Measurements from ENCODE around the gene TAF1C.

Gene TAF1C

DNA sequence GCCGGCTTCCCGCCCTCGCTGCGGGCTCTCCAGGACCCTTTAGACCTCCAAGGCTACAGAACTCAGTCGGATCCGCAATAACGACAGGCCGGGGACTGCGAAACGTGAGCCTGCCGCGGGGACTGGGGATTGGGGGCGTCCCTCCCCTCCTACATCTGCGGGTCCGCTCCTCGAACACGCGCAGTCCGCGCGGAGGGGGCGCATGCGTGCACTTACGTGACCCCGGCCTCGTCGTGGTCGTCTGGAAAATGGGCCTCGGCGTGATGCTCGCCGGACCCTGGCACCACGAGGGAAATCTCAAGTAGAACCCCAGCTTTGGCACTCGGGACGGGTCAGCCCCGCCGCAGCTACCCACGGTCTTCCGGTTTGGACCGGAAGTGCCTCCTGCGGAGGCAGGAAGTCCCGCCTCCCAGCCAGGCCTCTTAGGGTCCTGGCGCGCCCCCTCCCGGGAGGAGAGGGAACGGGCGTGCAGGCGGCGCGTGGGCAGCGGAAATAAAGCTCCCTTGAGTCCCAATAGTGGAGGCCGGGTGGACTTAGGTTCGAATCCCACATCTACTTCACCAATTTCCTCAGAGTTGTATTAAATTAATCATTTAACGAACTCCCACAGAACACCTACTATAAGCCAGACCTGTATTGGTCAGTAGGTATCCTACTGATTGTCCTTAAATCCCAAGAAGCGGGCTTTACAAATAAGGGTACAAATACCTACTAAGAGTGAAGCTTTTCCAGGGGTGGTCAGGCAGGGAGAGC is at the start of gene TAF1C (continued):
- TF ChIP-seq, protein P1, sequence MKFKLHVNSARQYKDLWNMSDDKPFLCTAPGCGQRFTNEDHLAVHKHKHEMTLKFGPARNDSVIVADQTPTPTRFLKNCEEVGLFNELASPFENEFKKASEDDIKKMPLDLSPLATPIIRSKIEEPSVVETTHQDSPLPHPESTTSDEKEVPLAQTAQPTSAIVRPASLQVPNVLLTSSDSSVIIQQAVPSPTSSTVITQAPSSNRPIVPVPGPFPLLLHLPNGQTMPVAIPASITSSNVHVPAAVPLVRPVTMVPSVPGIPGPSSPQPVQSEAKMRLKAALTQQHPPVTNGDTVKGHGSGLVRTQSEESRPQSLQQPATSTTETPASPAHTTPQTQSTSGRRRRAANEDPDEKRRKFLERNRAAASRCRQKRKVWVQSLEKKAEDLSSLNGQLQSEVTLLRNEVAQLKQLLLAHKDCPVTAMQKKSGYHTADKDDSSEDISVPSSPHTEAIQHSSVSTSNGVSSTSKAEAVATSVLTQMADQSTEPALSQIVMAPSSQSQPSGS (tag by site-specific recombination; IDR thresholded peaks at IDR 0.05; ENCODE audit: low read depth): no peak
- no peak for TF ChIP-seq PRDM6 (tag by site-specific recombination; IDR thresholded peaks at IDR 0.05)
- no peak for TF ChIP-seq ZNF211 (tag by site-specific recombination; IDR thresholded peaks at IDR 0.05; ENCODE audit: low read depth)
- peak; percentile 45 for TF ChIP-seq KLF16 (tag by site-specific recombination; IDR thresholded peaks at IDR 0.05)
- TF ChIP-seq TRIM28 (IDR thresholded peaks at IDR 0.05; ENCODE audit: borderline replicate concordance, low read length): no peak
- TF ChIP-seq ZNF514 (tag by site-specific recombination; IDR thresholded peaks at IDR 0.05): no peak
- TF ChIP-seq ZNF423 (tag by site-specific recombination; IDR thresholded peaks at IDR 0.05): no peak
- TF ChIP-seq ZNF830 (tag by site-specific recombination; IDR thresholded peaks at IDR 0.05; ENCODE audit: low read depth): no peak
- TF ChIP-seq ZNF132 (tag by site-specific recombination; IDR thresholded peaks at IDR 0.05; ENCODE audit: borderline replicate concordance): no peak
- TF ChIP-seq, protein P2, sequence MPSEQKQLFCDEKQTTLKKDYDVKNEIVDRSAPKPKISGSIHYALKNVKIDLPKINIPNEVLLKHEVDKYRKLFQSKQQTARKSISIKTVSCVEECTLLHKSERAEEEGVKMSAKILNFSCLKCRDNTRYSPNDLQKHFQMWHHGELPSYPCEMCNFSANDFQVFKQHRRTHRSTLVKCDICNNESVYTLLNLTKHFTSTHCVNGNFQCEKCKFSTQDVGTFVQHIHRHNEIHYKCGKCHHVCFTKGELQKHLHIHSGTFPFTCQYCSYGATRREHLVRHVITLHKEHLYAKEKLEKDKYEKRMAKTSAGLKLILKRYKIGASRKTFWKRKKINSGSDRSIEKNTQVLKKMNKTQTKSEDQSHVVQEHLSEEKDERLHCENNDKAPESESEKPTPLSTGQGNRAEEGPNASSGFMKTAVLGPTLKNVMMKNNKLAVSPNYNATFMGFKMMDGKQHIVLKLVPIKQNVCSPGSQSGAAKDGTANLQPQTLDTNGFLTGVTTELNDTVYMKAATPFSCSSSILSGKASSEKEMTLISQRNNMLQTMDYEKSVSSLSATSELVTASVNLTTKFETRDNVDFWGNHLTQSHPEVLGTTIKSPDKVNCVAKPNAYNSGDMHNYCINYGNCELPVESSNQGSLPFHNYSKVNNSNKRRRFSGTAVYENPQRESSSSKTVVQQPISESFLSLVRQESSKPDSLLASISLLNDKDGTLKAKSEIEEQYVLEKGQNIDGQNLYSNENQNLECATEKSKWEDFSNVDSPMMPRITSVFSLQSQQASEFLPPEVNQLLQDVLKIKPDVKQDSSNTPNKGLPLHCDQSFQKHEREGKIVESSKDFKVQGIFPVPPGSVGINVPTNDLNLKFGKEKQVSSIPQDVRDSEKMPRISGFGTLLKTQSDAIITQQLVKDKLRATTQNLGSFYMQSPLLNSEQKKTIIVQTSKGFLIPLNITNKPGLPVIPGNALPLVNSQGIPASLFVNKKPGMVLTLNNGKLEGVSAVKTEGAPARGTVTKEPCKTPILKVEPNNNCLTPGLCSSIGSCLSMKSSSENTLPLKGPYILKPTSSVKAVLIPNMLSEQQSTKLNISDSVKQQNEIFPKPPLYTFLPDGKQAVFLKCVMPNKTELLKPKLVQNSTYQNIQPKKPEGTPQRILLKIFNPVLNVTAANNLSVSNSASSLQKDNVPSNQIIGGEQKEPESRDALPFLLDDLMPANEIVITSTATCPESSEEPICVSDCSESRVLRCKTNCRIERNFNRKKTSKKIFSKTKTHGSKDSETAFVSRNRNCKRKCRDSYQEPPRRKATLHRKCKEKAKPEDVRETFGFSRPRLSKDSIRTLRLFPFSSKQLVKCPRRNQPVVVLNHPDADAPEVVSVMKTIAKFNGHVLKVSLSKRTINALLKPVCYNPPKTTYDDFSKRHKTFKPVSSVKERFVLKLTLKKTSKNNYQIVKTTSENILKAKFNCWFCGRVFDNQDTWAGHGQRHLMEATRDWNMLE (tag by site-specific recombination; conservative IDR thresholded peaks at IDR 0.05; ENCODE audit: low read depth): peak; percentile 90
- TF ChIP-seq, protein P3, sequence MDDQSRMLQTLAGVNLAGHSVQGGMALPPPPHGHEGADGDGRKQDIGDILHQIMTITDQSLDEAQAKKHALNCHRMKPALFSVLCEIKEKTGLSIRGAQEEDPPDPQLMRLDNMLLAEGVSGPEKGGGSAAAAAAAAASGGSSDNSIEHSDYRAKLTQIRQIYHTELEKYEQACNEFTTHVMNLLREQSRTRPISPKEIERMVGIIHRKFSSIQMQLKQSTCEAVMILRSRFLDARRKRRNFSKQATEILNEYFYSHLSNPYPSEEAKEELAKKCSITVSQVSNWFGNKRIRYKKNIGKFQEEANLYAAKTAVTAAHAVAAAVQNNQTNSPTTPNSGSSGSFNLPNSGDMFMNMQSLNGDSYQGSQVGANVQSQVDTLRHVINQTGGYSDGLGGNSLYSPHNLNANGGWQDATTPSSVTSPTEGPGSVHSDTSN (CRISPR knock-in tag; IDR thresholded peaks at IDR 0.05): 0 out of 2 replicates have a peak, but pooled peaks have one; percentile 9
- TF ChIP-seq ZNF426 (tag by site-specific recombination; IDR thresholded peaks at IDR 0.05): no peak
- TF ChIP-seq, protein P4, sequence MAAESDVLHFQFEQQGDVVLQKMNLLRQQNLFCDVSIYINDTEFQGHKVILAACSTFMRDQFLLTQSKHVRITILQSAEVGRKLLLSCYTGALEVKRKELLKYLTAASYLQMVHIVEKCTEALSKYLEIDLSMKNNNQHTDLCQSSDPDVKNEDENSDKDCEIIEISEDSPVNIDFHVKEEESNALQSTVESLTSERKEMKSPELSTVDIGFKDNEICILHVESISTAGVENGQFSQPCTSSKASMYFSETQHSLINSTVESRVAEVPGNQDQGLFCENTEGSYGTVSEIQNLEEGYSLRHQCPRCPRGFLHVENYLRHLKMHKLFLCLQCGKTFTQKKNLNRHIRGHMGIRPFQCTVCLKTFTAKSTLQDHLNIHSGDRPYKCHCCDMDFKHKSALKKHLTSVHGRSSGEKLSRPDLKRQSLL (tag by site-specific recombination; IDR thresholded peaks at IDR 0.05): no peak
- TF ChIP-seq ZNF112 (tag by site-specific recombination; IDR thresholded peaks at IDR 0.05): no peak
- TF ChIP-seq ZNF791 (tag by site-specific recombination; IDR thresholded peaks at IDR 0.05): no peak
- no peak for TF ChIP-seq ZNF121 (tag by site-specific recombination; IDR thresholded peaks at IDR 0.05)
- no peak for TF ChIP-seq ZFP3 (tag by site-specific recombination; IDR thresholded peaks at IDR 0.05; ENCODE audit: low read depth)
- TF ChIP-seq REPIN1 (tag by site-specific recombination; IDR thresholded peaks at IDR 0.05; ENCODE audit: low read depth): no peak
- no peak for TF ChIP-seq RBAK (tag by site-specific recombination; IDR thresholded peaks at IDR 0.05)
- no peak for TF ChIP-seq HOXC10 (CRISPR knock-in tag; IDR thresholded peaks at IDR 0.05)
- no peak for TF ChIP-seq ZNF585B (tag by site-specific recombination; IDR thresholded peaks at IDR 0.05)
- no peak for TF ChIP-seq ZNF311 (tag by site-specific recombination; IDR thresholded peaks at IDR 0.05; ENCODE audit: borderline replicate concordance)
- peak; percentile 26; the same call in 1 of the 2 replicates for TF ChIP-seq SP3 (tag by site-specific recombination; IDR thresholded peaks at IDR 0.05)
- TF ChIP-seq KLF1 (tag by site-specific recombination; IDR thresholded peaks at IDR 0.05): no peak
- TF ChIP-seq GFI1B (tag by site-specific recombination; IDR thresholded peaks at IDR 0.05): no peak
- no peak for TF ChIP-seq ZNF223 (tag by site-specific recombination; IDR thresholded peaks at IDR 0.05)
- TF ChIP-seq ZBTB44 (tag by site-specific recombination; IDR thresholded peaks at IDR 0.05): no peak
- TF ChIP-seq ZNF654 (tag by site-specific recombination; IDR thresholded peaks at IDR 0.05; ENCODE audit: low read depth): peak; percentile 56
